ENCODE measurements around the gene BLMH. TPM values are rescaled to one million over a fixed set of nuclear protein-coding genes. Genes with fewer than 3 reads are reported as not detected.

The BLMH gene
- total and polyA plus RNA-seq, 2 donors from 2014 or later: 30.5 to 32.5 TPM

DNA sequence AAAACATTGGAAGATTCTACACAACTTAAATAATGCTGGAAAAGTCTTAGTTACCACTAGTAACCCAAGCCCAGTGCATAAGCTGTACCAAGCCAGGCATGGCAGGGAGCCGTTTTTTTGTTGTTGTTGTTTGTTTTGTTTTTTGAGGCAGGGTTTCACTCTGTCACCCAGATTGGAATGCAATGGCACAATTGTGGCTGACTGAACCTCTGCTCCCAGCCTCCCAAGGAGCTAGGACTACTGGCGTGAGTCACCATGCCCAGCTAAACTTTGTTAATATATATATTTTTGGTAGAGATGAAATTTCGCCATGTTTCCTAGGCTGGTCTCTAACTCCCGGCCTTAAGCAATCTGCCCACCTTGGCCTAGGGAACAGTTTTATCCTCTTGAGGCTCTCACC, 42.7 kb upstream of the BLMH start:
- DNase-seq: no peak
- no peak for FAIRE-seq
- Histone ChIP-seq H3K9me3 (ENCODE audit: control insufficient read depth in 2 of 3, insufficient read depth in 1 of 3, low read length in 3 of 3) (no peaks in the 10 kb centered on the region), H3K9ac (ENCODE audit: low read length in 3 of 3) (no peak overlapping the region), H3K27ac (ENCODE audit: low read depth in 2 of 2, low read length in 2 of 2) (no peak overlapping the region), H3K4me1 (ENCODE audit: control insufficient read depth in 2 of 3, insufficient read depth in 2 of 3, low read depth in 1 of 3, low read length in 3 of 3) (peaks cover 0 to 14% (median 4%) of the 10 kb centered on the region in 3 donors), H3K4me3 (ENCODE audit: low read length in 3 of 3) (no peak overlapping the region), H3K27me3 (ENCODE audit: control insufficient read depth, insufficient read depth, low read length) (no peaks in the 10 kb centered on the region), H3K36me3 (ENCODE audit: control insufficient read depth in 2 of 3, insufficient read depth in 3 of 3, low read length in 3 of 3) (no peaks in the 10 kb centered on the region)
- TF ChIP-seq, protein P1, sequence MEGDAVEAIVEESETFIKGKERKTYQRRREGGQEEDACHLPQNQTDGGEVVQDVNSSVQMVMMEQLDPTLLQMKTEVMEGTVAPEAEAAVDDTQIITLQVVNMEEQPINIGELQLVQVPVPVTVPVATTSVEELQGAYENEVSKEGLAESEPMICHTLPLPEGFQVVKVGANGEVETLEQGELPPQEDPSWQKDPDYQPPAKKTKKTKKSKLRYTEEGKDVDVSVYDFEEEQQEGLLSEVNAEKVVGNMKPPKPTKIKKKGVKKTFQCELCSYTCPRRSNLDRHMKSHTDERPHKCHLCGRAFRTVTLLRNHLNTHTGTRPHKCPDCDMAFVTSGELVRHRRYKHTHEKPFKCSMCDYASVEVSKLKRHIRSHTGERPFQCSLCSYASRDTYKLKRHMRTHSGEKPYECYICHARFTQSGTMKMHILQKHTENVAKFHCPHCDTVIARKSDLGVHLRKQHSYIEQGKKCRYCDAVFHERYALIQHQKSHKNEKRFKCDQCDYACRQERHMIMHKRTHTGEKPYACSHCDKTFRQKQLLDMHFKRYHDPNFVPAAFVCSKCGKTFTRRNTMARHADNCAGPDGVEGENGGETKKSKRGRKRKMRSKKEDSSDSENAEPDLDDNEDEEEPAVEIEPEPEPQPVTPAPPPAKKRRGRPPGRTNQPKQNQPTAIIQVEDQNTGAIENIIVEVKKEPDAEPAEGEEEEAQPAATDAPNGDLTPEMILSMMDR (IDR thresholded peaks at IDR 0.05; ENCODE audit: borderline replicate concordance, extremely low read depth, insufficient read depth): no peak
- intact Hi-C loops (cut with DNase I): no loop called here

DNA sequence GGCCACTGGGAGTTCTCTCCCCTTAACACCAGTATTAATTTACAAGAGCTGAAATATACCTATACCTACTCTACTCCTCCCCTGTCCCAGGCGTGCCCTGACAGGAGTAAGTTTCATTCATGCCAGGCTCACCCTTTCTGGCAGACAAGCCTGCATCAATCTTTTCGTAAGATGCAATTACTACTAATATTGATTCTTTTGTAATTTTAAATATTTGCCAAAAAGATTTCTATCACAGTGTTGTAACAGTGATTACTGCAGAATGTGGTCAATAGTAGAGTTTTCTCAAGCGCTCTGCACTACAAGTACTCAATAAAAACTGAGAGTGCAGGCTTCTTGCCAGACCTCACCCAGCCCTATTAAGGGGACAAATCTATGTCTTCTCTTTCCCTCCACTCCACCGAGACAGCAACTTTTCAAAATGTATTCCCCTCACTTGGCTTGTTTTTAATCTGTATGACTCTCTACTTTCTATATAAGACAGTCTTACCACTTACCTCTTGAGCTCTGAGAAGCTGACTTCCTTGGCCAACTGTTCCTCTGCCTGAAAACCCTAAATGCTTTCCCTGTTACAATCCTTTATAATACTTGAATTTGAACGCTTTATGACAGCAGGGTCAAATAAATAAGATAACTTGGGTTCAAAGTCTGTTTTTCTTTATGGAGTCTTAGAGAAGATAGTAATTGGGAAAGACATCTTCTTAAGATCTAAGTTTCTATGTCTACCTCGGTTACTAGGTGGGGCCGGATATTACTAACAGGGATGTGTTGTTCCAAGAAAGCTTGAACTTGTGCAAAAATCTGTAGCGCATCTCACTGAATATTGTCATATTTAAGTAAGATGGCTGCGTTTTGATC, 42.0 kb upstream of the BLMH start, which contains the start of gene TMIGD1:
TMIGD1 (minus strand) TSS at position 555 of the 858 bp plus-strand sequence. CDS start 1,924 bp downstream, outside the sequence.
- TF ChIP-seq, protein P1 (IDR thresholded peaks at IDR 0.05; ENCODE audit: borderline replicate concordance, extremely low read depth, insufficient read depth): no peak
- no peaks in the 10 kb centered on the region for H3K27me3 ChIP-seq (ENCODE audit: control insufficient read depth, insufficient read depth, low read length)
- no peaks in the 10 kb centered on the region for H3K36me3 ChIP-seq (ENCODE audit: control insufficient read depth in 2 of 3, insufficient read depth in 3 of 3, low read length in 3 of 3)
- peaks cover 0 to 14% (median 4%) of the 10 kb centered on the region in 3 donors for H3K4me1 ChIP-seq (ENCODE audit: control insufficient read depth in 2 of 3, insufficient read depth in 2 of 3, low read depth in 1 of 3, low read length in 3 of 3)
- no peak for FAIRE-seq
- DNase-seq: no peak
- peak within 1 kb of the TSS; percentile 49 to 63 for H3K27ac ChIP-seq (ENCODE audit: low read depth in 2 of 2, low read length in 2 of 2)
- intact Hi-C loops (cut with DNase I): no loop called here
- no peak within 1 kb of the TSS for H3K4me3 ChIP-seq (ENCODE audit: low read length in 3 of 3)
- H3K9ac ChIP-seq (ENCODE audit: low read length in 3 of 3): no peak within 1 kb of the TSS
- no peaks in the 10 kb centered on the region for H3K9me3 ChIP-seq (ENCODE audit: control insufficient read depth in 2 of 3, insufficient read depth in 1 of 3, low read length in 3 of 3)

DNA sequence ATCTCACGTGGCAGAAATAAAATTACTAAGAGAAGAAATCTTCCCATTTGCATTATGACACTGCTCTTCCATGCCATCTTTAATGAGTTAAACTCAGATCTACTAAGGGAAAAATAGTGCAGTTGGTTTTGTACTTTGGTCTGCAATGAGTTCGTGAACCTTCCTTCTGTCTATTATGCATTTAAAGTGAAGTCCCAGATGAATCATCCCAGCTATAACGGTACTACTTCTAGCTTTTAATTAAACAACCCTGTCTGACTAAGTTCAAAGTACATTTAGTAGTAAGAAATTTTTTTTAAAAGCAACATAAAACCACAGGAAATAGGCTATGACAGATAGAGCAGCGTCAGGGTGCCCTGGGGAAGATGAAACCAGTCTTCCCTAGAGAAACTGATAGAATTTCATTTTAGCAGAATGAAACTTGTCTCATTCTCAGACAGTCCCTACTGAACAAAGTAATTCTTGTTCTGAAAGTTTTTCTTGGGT, 40.4 kb upstream of the BLMH start:
- FAIRE-seq (peak; percentile 3), DNase-seq (peak in 2 of 5 donors; percentile 26 to 54)
- TF ChIP-seq, protein P1 (IDR thresholded peaks at IDR 0.05; ENCODE audit: borderline replicate concordance, extremely low read depth, insufficient read depth): no peak
- Histone ChIP-seq H3K4me3 (ENCODE audit: low read length in 3 of 3) (peak overlapping the region in 1 of 3 donors; percentile 3), H3K27ac (ENCODE audit: low read depth in 2 of 2, low read length in 2 of 2) (peak overlapping the region; percentile 51 to 73), H3K27me3 (ENCODE audit: control insufficient read depth, insufficient read depth, low read length) (no peaks in the 10 kb centered on the region), H3K9me3 (ENCODE audit: control insufficient read depth in 2 of 3, insufficient read depth in 1 of 3, low read length in 3 of 3) (no peaks in the 10 kb centered on the region), H3K4me1 (ENCODE audit: control insufficient read depth in 2 of 3, insufficient read depth in 2 of 3, low read depth in 1 of 3, low read length in 3 of 3) (peaks cover 0 to 6% (median 0%) of the 10 kb centered on the region in 3 donors), H3K9ac (ENCODE audit: low read length in 3 of 3) (no peak overlapping the region), H3K36me3 (ENCODE audit: control insufficient read depth in 2 of 3, insufficient read depth in 3 of 3, low read length in 3 of 3) (no peaks in the 10 kb centered on the region)
- intact Hi-C loops (cut with DNase I): no loop called here
